Measurements from ENCODE around the gene RAP1A.

The RAP1A gene

DNA sequence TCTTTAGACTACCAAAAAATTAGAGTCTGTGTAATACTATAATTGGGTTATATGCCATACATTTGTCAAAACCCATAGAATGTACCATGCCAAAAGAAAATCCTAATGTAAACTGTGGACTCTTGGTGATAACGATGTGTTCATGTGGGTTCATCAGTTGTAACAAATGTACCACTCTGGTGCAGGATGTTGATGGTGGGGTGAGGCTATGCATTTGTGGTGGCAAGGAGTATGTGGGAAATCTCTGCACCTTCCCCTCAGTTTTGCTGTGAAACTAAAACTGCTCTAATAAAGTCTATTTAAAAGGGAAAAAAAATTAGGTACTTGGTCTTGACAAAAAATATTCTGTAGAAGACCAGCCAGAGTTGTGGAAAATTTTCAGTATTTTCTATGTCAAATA lies 76.2 kb downstream of the RAP1A start:
- no peak overlapping the region for H3K27ac ChIP-seq
- peaks cover 7% of the 10 kb centered on the region for H3K36me3 ChIP-seq (replicated peaks)
- TF ChIP-seq, protein P1, sequence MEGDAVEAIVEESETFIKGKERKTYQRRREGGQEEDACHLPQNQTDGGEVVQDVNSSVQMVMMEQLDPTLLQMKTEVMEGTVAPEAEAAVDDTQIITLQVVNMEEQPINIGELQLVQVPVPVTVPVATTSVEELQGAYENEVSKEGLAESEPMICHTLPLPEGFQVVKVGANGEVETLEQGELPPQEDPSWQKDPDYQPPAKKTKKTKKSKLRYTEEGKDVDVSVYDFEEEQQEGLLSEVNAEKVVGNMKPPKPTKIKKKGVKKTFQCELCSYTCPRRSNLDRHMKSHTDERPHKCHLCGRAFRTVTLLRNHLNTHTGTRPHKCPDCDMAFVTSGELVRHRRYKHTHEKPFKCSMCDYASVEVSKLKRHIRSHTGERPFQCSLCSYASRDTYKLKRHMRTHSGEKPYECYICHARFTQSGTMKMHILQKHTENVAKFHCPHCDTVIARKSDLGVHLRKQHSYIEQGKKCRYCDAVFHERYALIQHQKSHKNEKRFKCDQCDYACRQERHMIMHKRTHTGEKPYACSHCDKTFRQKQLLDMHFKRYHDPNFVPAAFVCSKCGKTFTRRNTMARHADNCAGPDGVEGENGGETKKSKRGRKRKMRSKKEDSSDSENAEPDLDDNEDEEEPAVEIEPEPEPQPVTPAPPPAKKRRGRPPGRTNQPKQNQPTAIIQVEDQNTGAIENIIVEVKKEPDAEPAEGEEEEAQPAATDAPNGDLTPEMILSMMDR (IDR thresholded peaks at IDR 0.05; ENCODE audit: low read depth, low read length, missing control alignments) = no peak
- no peak for DNase-seq
- no peaks in the 10 kb centered on the region for H3K27me3 ChIP-seq (replicated peaks)
- no peak overlapping the region for H3K4me3 ChIP-seq (ENCODE audit: low read depth, low read length)
- in situ Hi-C loops (cut with HindIII; ENCODE audit: low pct_ligation_motif_present, low sequenced_read_pairs) = no loop called here

DNA sequence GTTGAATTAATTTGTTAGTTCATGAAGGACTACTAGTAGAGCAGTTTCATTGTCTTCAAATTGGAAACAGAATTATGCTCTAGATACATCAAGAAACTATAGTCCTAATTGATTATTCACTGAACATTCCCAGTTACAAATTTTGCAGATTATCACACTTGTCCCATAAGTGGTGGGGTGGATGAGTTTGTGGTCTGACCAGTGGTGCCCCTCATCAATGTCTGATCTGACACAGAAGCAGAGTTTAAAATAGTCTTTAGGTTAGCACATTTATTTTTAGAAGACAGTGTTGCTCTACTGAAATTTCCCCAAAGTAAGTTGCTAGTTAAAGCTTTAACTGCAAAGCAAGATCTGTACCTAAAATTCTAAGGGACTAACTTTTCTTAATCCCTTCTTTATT lies 76.7 kb downstream of the RAP1A start:
- no peak overlapping the region for H3K27ac ChIP-seq
- no peaks in the 10 kb centered on the region for H3K27me3 ChIP-seq (replicated peaks)
- in situ Hi-C loops (cut with HindIII; ENCODE audit: low pct_ligation_motif_present, low sequenced_read_pairs) = no loop called here
- DNase-seq = no peak
- no peak overlapping the region for H3K4me3 ChIP-seq (ENCODE audit: low read depth, low read length)
- H3K36me3 ChIP-seq (replicated peaks) = peaks cover 10% of the 10 kb centered on the region
- TF ChIP-seq, protein P1 (IDR thresholded peaks at IDR 0.05; ENCODE audit: low read depth, low read length, missing control alignments) = no peak

DNA sequence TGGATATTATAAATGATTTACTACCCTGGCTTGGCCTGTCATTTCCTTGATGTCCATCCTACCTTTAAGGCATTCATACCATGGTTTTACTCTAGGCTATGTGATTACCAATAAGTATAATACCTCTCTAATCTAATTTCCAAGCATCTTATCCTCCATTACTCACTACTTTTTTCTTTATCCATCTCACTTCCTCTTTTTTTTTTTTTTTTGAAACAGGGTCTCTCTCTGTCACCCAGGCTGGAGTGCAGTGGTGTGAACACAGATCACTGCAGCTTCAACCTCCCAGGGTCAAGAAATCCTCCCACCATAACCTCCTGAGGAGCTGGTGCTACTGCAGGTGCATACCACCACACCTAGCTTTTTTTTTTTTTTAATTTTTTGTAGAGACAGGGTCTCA lies 79.7 kb downstream of the RAP1A start:
- in situ Hi-C loops (cut with HindIII; ENCODE audit: low pct_ligation_motif_present, low sequenced_read_pairs) = no loop called here
- TF ChIP-seq, protein P1 (IDR thresholded peaks at IDR 0.05; ENCODE audit: low read depth, low read length, missing control alignments) = no peak
- Histone ChIP-seq H3K4me3 (ENCODE audit: low read depth, low read length) (no peak overlapping the region), H3K27me3 (replicated peaks) (no peaks in the 10 kb centered on the region), H3K27ac (no peak overlapping the region), H3K36me3 (replicated peaks) (peaks cover 10% of the 10 kb centered on the region)
- DNase-seq = no peak

DNA sequence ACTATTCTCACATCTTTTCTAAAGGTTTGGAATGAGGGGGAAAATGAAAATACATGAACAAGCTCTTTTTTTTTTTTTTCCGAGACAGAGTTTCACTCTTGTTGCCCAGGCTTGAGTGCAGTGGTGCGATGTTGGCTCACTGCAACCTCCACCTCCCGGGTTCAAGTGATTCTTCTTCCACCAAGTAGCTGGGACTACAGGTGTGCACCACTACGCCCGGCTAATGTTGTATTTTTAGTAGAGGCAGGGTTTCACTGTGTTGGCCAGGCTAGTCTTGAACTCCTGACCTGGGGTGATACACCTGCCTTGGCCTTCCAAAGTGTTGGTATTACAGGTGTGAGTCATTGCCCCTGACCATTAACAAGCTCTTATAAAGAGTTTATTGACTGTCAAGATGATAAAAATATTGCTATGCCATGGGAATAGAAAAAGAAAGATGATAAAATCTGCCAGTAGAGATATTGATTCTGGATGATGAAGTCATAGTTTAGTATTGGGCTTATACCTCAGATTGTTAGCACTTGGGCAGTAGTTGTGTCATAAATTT lies 83.0 kb downstream of the RAP1A start:
- in situ Hi-C loops (cut with HindIII; ENCODE audit: low pct_ligation_motif_present, low sequenced_read_pairs) = no loop called here
- Histone ChIP-seq H3K36me3 (replicated peaks) (peaks cover 10% of the 10 kb centered on the region), H3K27me3 (replicated peaks) (no peaks in the 10 kb centered on the region), H3K4me3 (ENCODE audit: low read depth, low read length) (no peak overlapping the region), H3K27ac (no peak overlapping the region)
- TF ChIP-seq, protein P1 (IDR thresholded peaks at IDR 0.05; ENCODE audit: low read depth, low read length, missing control alignments) = no peak
- no peak for DNase-seq

DNA sequence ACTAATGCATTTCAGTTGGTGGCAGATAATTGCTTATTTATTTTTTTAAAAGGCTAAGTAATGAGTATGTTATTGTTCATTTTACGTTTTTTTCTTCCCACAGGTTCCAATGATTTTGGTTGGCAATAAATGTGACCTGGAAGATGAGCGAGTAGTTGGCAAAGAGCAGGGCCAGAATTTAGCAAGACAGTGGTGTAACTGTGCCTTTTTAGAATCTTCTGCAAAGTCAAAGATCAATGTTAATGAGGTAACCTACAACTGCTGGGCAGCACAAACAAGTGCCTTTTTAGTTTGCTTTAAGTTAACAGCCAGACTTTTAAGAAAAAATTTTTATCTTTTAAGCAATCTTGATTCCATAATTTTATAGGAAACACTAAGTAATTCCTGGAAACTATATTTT lies 84.7 kb downstream of the RAP1A start:
- peaks cover 10% of the 10 kb centered on the region for H3K36me3 ChIP-seq (replicated peaks)
- no peak overlapping the region for H3K4me3 ChIP-seq (ENCODE audit: low read depth, low read length)
- in situ Hi-C loops (cut with HindIII; ENCODE audit: low pct_ligation_motif_present, low sequenced_read_pairs) = no loop called here

More for the DNA sequence above, 84.7 kb downstream of the RAP1A start:
- Histone ChIP-seq H3K27ac (no peak overlapping the region), H3K27me3 (replicated peaks) (no peaks in the 10 kb centered on the region)
- no peak for DNase-seq
- TF ChIP-seq, protein P1 (IDR thresholded peaks at IDR 0.05; ENCODE audit: low read depth, low read length, missing control alignments) = no peak
